RWPE1 (cell line): ENCODE results near the gene PRICKLE2.

Experiments used
- CTCF ChIA-PET: fragments of 350-600 bp; sonication (Branson Sonifier 250); formaldehyde crosslinking; extraction: SDS; loops from one replicate; lab custom pipeline; 2021; lab: Yijun Ruan, JAX
- POLR2A ChIA-PET: fragments of 400-600 bp; formaldehyde crosslinking; extraction: SDS; loops from one replicate; lab custom pipeline; 2020; ENCODE audit warnings: antibody characterized with exemption; ENCODE audit not compliant: low non-redundant PET; lab: Yijun Ruan, JAX
- DNase-seq: peaks from one replicate; pipeline ENCODE4 v3.0.0; 2012; ENCODE audit warnings: low spot score
- H3K27ac ChIP-seq: fragments of 450-650 bp; 2 replicates; pipeline ENCODE4 v1.5.1; 2017
- TF ChIP-seq, protein P1 (sequence below): fragments of 450-650 bp; conservative IDR thresholded peaks from 2 replicates; pipeline ENCODE4 v1.5.1; 2017; ENCODE audit warnings: low read depth, mild to moderate bottlenecking

Gene PRICKLE2

DNA sequence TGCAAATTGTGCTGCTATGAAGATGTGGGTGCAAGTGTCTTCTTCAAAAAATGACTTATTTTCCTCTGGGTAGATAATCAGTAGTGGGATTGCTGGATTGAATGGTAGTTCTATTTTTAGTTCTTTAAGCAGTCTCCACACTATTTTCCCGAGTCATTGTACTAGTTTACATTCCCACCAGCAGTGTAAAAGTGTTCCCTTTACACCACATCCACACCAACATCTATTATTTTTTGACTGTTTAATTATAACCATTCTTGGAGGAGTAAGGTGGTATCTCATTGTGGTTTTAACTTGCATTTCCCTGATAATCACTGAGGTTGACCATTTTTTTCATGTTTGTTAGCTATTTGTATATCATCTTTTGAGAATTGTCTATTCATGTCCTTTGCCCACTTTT, 182.3 kb downstream of the PRICKLE2 start:
- ChIA-PET POLR2A (no interaction called here), CTCF (interaction anchor here (0.7 kb wide), 1 partner anchor 1746 kb away, joined by 4 read pairs; no protein-coding TSS in a partner anchor)
- no peak overlapping the region for H3K27ac ChIP-seq
- DNase-seq, result no peak
- TF ChIP-seq, protein P1, sequence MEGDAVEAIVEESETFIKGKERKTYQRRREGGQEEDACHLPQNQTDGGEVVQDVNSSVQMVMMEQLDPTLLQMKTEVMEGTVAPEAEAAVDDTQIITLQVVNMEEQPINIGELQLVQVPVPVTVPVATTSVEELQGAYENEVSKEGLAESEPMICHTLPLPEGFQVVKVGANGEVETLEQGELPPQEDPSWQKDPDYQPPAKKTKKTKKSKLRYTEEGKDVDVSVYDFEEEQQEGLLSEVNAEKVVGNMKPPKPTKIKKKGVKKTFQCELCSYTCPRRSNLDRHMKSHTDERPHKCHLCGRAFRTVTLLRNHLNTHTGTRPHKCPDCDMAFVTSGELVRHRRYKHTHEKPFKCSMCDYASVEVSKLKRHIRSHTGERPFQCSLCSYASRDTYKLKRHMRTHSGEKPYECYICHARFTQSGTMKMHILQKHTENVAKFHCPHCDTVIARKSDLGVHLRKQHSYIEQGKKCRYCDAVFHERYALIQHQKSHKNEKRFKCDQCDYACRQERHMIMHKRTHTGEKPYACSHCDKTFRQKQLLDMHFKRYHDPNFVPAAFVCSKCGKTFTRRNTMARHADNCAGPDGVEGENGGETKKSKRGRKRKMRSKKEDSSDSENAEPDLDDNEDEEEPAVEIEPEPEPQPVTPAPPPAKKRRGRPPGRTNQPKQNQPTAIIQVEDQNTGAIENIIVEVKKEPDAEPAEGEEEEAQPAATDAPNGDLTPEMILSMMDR, result no peak
